Ovary (tissue), 9 donors: Measurements from ENCODE around the gene GSTO2. TPM values are rescaled to one million over a fixed set of nuclear protein-coding genes. Genes with fewer than 3 reads are reported as not detected.
"Not testable (repeated sequence)": the region's sequence is repeated elsewhere in the genome, so short reads cannot be mapped to it uniquely, and the experiment has no call there.

Experiments used
- DNase-seq, 5 donors: peaks; one replicate each; pipeline ENCODE4 v3.0.0-alpha.2; 2019 to 2020
- H3K27ac ChIP-seq, 2 donors: fragments of 200-600 bp; one replicate each; pipeline versions ENCODE4 v1.5.1 to v1.8.0; 2019 to 2022
- H3K27me3 ChIP-seq: fragments of 200-600 bp; one replicate; pipeline ENCODE4 v1.8.0; 2022
- H3K36me3 ChIP-seq: fragments of 200-600 bp; sonication (generic); one replicate; pipeline ENCODE4 v1.5.1; 2019
- H3K4me1 ChIP-seq: one replicate; pipeline ENCODE4 v1.8.1; 2013; ENCODE audit warnings: mild to moderate bottlenecking, moderate library complexity; ENCODE audit not compliant: insufficient read depth
- H3K4me3 ChIP-seq: fragments of 200-600 bp; sonication (generic); one replicate; pipeline ENCODE4 v1.5.1; 2017
- H3K9me3 ChIP-seq, 2 donors: fragments of 200-600 bp in 1 of 2; sonication (generic) in 1 of 2; one replicate each; pipeline versions ENCODE4 v1.5.1 to v1.8.1; 2013 to 2019; ENCODE audit warnings: mild to moderate bottlenecking in 1 of 2, moderate library complexity in 1 of 2
- CTCF ChIP-seq, 3 donors: fragments of 450-650 bp in 2 of 3; fragments of 200-600 bp in 1 of 3; IDR thresholded peaks; one replicate each; pipeline versions ENCODE4 v1.5.1 to v1.8.0; 2016 to 2022; ENCODE audit warnings: antibody characterized with exemption in 3 of 3, mild to moderate bottlenecking in 1 of 3
- EP300 ChIP-seq: sonication (generic); formaldehyde crosslinking; IDR thresholded peaks from one replicate; pipeline ENCODE4 v1.6.1; 2017; ENCODE audit warnings: antibody characterized with exemption
- POLR2A ChIP-seq: fragments of 450-650 bp; IDR thresholded peaks from one replicate; pipeline ENCODE4 v1.6.1; 2017; ENCODE audit warnings: antibody characterized with exemption, mild to moderate bottlenecking, moderate library complexity
- WGBS, 3 donors: extraction: QIAGEN DNeasy Blood & Tissue Kit in 1 of 3; methylation state at CpG; one replicate each; pipeline versions ENCODE4 v1.1.5 to v1.1.7; 2013 to 2017; 5-methylcytosine and 5-hydroxymethylcytosine counted together
- intact Hi-C, 4 donors: fragments of 100-400 bp; cut with DNase I; formaldehyde crosslinking; loops; one replicate each; pipeline versions ENCODE4 v1.11.0 to v1.15.1; 2022 to 2023
- polyA plus RNA-seq, 2 donors: library from polyadenylated mRNA; stranded (reverse); fragments of 200-250 nt in 1 of 2; fragments of 350-450 nt in 1 of 2; fragmentation: Illumina TruSeq in 1 of 2; extraction: RNeasy Lipid Tissue Mini Kit (QIAGEN cat#74804) in 1 of 2; gene quantifications; one replicate each; pipeline ENCODE4 v1.2.3, GENCODE V29; 2013 to 2014
- total RNA-seq, 7 donors: library from RNA; depleted of rRNA in 2 of 7; stranded (reverse); fragments of >200 nt in 2 of 7; fragmentation: NEBNext Ultra II Directional in 3 of 7; extraction: Animal tissue kit (Norgen Biotek cat#: 25700) in 3 of 7; gene quantifications; one replicate each; pipeline versions ENCODE4 v1.1.0 to v1.2.4, GENCODE V29; 2016 to 2023
- donor health status: DM: no; HTN: no; CAD: no; lungs with moderate emphysema.
- donor health status: DM: no; HTN: no; CAD: no.
- donor health status: Bipolar disorder and iron deficiency.
- donor health status: DM: yes; HTN: yes; CAD: no.
- donor health status: DM: no; HTN: no; CAD: no.
- donor health status: DM: yes; HTN: yes; CAD: no.

The GSTO2 gene
- total and polyA plus RNA-seq, 9 donors, result 3.7 to 19.0 (median 12.3) TPM

- no peak for DNase-seq
- Histone ChIP-seq H3K9me3 (no peaks in the 10 kb centered on the region), H3K4me1 (peaks cover 1% of the 10 kb centered on the region), H3K4me3 (no peak overlapping the region), H3K27me3 (no peaks in the 10 kb centered on the region), H3K27ac (no peak overlapping the region), H3K36me3 (no peaks in the 10 kb centered on the region)
- WGBS, 3 donors, result 74 to 79% (median 76%) methylated on average over 3 of the region's 3 CpGs
- TF ChIP-seq EP300, result no peak
- TF ChIP-seq POLR2A, result no peak
- no peak for TF ChIP-seq CTCF (IDR thresholded peaks at IDR 0.05)
- intact Hi-C loops, result no loop called here
Measured at GRCh38 chr10:104235801-104236200, 33.2 kb upstream of the GSTO2 start.

- WGBS, 3 donors, result 56 to 65% (median 63%) methylated on average over 2 of the region's 2 CpGs
- no peak overlapping the region for H3K27ac ChIP-seq
- no peak for TF ChIP-seq EP300
- TF ChIP-seq POLR2A, result no peak
- no peak for TF ChIP-seq CTCF (IDR thresholded peaks at IDR 0.05)
- no peaks in the 10 kb centered on the region for H3K36me3 ChIP-seq
- H3K27me3 ChIP-seq, result no peaks in the 10 kb centered on the region
- no peaks in the 10 kb centered on the region for H3K9me3 ChIP-seq
- H3K4me1 ChIP-seq, result no peaks in the 10 kb centered on the region
- H3K4me3 ChIP-seq, result no peak overlapping the region
- intact Hi-C loops, result no loop called here
- no peak for DNase-seq
Measured at GRCh38 chr10:104240078-104240477, 28.9 kb upstream of the GSTO2 start.

GRCh38 chr10:104242545-104242944, 26.4 kb upstream of the GSTO2 start:
- Histone ChIP-seq H3K36me3 (no peaks in the 10 kb centered on the region), H3K27ac (no peak overlapping the region), H3K27me3 (no peaks in the 10 kb centered on the region), H3K4me1 (no peaks in the 10 kb centered on the region), H3K4me3 (no peak overlapping the region), H3K9me3 (no peaks in the 10 kb centered on the region)
- no peak for DNase-seq
- TF ChIP-seq POLR2A (no peak), EP300 (no peak), CTCF (IDR thresholded peaks at IDR 0.05) (no peak)
- intact Hi-C loops, result no loop called here

GRCh38 chr10:104243009-104243408, 26.0 kb upstream of the GSTO2 start:
- H3K27ac ChIP-seq, H3K36me3 ChIP-seq, H3K27me3 ChIP-seq, DNase-seq, H3K9me3 ChIP-seq, H3K4me1 ChIP-seq, H3K4me3 ChIP-seq, intact Hi-C loops: not testable (repeated sequence)
- WGBS, 3 donors, result 67 to 75% (median 73%) methylated on average over 3 of the region's 3 CpGs

GRCh38 chr10:104243512-104243911, 25.5 kb upstream of the GSTO2 start:
- Histone ChIP-seq H3K4me3 (no peak overlapping the region), H3K9me3 (no peaks in the 10 kb centered on the region), H3K27ac (no peak overlapping the region), H3K4me1 (no peaks in the 10 kb centered on the region), H3K36me3 (no peaks in the 10 kb centered on the region), H3K27me3 (no peaks in the 10 kb centered on the region)
- intact Hi-C loops, result no loop called here
- no peak for DNase-seq
- no peak for TF ChIP-seq EP300
- no peak for TF ChIP-seq CTCF (IDR thresholded peaks at IDR 0.05)
- no peak for TF ChIP-seq POLR2A
- WGBS, 3 donors, result 13 to 22% (median 17%) methylated on average over 5 of the region's 5 CpGs
